ENCODE results near the gene HLA-DQA1.
"Not testable (repeated sequence)": the region's sequence is repeated elsewhere in the genome, so short reads cannot be mapped to it uniquely, and the experiment has no call there.

Gene HLA-DQA1

DNA sequence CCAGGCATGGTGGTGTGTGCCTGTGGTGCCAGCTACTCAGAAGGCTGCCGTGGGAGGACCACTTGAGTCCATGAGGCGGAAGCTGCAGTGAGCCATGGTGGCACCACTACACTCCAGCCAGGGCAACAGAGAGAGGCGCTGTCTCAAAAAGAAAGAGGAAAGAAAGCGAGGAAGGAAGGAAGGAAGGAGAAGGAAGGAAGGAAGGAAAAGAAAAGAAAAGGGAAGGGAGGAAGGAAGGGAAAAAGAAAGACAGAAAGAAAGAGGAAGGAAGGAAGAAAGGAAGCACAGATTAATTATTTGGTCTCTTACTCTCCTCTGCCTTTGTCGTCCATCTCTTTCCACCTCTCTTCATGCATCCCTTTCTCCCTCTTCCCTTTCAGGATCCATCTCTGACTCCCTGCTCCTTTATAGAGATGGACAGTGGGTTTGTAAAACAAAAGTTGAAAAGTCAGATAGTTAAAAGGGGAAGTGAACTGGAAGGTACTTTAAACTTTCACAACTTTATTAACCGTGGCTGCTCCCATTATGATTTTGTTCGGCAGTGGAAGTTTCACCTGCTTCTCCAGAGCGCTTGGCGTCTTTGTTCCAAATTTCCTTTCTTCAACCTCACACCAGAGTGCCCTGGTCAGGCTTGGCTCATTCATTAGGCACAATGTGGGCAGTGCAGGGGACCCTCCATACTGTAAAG is 1.5 kb downstream of the HLA-DQA1 start:
- peaks cover 14% of the 10 kb centered on the region for H3K4me1 ChIP-seq (ENCODE audit: low read depth, poor library complexity, severe bottlenecking)
- no peaks in the 10 kb centered on the region for H3K27me3 ChIP-seq (ENCODE audit: insufficient read depth, low read depth)
- H3K79me2 ChIP-seq (ENCODE audit: insufficient read depth, low read depth): no peaks in the 10 kb centered on the region
- H3K27ac ChIP-seq: no peak overlapping the region
- H3K4me3 ChIP-seq (IDR thresholded peaks at IDR 0.05; ENCODE audit: insufficient read depth, low read depth, low read length): no peak overlapping the region
- H3K4me2 ChIP-seq: no peak overlapping the region
- H3K36me3 ChIP-seq (ENCODE audit: insufficient read depth): no peaks in the 10 kb centered on the region
- H3K9ac ChIP-seq: no peak overlapping the region
- H4K20me1 ChIP-seq (ENCODE audit: insufficient read depth): no peaks in the 10 kb centered on the region
- H2AFZ ChIP-seq (ENCODE audit: low read depth): no peak overlapping the region
- TF ChIP-seq, protein P1, sequence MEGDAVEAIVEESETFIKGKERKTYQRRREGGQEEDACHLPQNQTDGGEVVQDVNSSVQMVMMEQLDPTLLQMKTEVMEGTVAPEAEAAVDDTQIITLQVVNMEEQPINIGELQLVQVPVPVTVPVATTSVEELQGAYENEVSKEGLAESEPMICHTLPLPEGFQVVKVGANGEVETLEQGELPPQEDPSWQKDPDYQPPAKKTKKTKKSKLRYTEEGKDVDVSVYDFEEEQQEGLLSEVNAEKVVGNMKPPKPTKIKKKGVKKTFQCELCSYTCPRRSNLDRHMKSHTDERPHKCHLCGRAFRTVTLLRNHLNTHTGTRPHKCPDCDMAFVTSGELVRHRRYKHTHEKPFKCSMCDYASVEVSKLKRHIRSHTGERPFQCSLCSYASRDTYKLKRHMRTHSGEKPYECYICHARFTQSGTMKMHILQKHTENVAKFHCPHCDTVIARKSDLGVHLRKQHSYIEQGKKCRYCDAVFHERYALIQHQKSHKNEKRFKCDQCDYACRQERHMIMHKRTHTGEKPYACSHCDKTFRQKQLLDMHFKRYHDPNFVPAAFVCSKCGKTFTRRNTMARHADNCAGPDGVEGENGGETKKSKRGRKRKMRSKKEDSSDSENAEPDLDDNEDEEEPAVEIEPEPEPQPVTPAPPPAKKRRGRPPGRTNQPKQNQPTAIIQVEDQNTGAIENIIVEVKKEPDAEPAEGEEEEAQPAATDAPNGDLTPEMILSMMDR (conservative IDR thresholded peaks at IDR 0.05; ENCODE audit: low read depth, low read length): no peak

DNA sequence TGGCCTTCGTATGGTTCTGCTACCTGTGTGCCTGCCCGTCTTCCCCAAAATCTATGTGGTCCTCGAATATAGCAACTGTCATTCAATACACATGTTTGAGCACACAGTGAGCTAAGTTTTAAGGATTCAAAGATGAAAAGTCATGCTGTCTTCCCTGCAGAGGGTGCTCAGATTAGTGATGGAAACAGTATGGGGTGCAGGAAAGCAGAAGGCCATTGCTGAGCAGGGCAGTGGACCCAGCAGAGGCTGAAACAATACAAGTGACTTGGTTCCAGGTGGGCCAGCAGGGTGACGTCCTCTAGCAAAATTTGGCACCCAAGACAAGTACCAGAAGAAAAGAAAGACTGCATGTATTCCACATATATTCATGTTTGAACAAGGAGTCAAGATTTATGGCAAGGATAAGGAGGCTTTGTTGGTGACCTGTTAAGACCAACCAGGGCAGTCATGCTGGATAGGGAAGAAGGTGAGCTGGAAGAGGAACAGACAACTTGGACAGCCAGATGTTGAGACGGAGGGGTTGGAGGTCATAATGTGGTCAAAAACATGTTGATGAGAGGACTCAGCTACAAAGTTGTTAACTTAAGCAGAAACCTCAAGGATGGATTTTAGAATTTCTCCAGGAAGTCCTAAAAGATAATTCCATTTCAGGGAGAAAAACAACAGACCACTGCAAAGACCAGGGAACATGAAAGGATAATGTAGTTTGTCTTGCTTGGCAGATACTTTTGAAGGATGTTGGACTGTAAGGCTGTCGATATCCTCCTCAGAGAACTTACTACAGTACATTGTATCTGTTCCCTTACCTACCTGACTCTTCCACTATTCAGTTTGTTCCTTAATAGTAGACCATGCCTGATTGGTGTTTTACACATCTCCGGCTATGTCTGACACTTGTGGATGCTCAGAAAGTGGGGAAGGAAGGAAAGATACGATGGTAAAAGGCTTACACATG is 2.5 kb downstream of the HLA-DQA1 start:
- Histone ChIP-seq H3K4me3 (IDR thresholded peaks at IDR 0.05; ENCODE audit: insufficient read depth, low read depth, low read length) (no peak overlapping the region), H3K27ac (no peak overlapping the region), H3K79me2 (ENCODE audit: insufficient read depth, low read depth) (no peaks in the 10 kb centered on the region), H2AFZ (ENCODE audit: low read depth) (no peak overlapping the region), H3K27me3 (ENCODE audit: insufficient read depth, low read depth) (no peaks in the 10 kb centered on the region), H3K4me1 (ENCODE audit: low read depth, poor library complexity, severe bottlenecking) (peaks cover 8% of the 10 kb centered on the region), H3K4me2 (no peak overlapping the region), H3K36me3 (ENCODE audit: insufficient read depth) (no peaks in the 10 kb centered on the region), H3K9ac (no peak overlapping the region), H4K20me1 (ENCODE audit: insufficient read depth) (no peaks in the 10 kb centered on the region)
- TF ChIP-seq, protein P1 (conservative IDR thresholded peaks at IDR 0.05; ENCODE audit: low read depth, low read length): no peak

DNA sequence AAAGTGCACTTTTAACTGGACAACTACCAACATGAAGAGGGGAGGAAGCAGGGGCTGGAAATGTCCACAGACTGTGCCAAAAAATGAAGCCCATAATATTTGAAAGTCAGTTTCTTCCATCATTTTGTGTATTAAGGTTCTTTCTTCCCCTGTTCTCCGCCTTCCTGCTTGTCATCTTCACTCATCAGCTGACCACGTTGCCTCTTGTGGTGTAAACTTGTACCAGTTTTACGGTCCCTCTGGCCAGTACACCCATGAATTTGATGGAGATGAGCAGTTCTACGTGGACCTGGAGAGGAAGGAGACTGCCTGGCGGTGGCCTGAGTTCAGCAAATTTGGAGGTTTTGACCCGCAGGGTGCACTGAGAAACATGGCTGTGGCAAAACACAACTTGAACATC is 3.9 kb downstream of the HLA-DQA1 start:
- no peak overlapping the region for H3K4me3 ChIP-seq (IDR thresholded peaks at IDR 0.05; ENCODE audit: insufficient read depth, low read depth, low read length)
- H4K20me1 ChIP-seq (ENCODE audit: insufficient read depth): no peaks in the 10 kb centered on the region
- H3K27ac ChIP-seq: no peak overlapping the region
- H3K9ac ChIP-seq: no peak overlapping the region
- no peak overlapping the region for H3K4me2 ChIP-seq
- H2AFZ ChIP-seq (ENCODE audit: low read depth): no peak overlapping the region
- no peaks in the 10 kb centered on the region for H3K79me2 ChIP-seq (ENCODE audit: insufficient read depth, low read depth)
- TF ChIP-seq, protein P1 (conservative IDR thresholded peaks at IDR 0.05; ENCODE audit: low read depth, low read length): no peak
- no peaks in the 10 kb centered on the region for H3K27me3 ChIP-seq (ENCODE audit: insufficient read depth, low read depth)
- no peaks in the 10 kb centered on the region for H3K36me3 ChIP-seq (ENCODE audit: insufficient read depth)
- H3K4me1 ChIP-seq (ENCODE audit: low read depth, poor library complexity, severe bottlenecking): no peaks in the 10 kb centered on the region

DNA sequence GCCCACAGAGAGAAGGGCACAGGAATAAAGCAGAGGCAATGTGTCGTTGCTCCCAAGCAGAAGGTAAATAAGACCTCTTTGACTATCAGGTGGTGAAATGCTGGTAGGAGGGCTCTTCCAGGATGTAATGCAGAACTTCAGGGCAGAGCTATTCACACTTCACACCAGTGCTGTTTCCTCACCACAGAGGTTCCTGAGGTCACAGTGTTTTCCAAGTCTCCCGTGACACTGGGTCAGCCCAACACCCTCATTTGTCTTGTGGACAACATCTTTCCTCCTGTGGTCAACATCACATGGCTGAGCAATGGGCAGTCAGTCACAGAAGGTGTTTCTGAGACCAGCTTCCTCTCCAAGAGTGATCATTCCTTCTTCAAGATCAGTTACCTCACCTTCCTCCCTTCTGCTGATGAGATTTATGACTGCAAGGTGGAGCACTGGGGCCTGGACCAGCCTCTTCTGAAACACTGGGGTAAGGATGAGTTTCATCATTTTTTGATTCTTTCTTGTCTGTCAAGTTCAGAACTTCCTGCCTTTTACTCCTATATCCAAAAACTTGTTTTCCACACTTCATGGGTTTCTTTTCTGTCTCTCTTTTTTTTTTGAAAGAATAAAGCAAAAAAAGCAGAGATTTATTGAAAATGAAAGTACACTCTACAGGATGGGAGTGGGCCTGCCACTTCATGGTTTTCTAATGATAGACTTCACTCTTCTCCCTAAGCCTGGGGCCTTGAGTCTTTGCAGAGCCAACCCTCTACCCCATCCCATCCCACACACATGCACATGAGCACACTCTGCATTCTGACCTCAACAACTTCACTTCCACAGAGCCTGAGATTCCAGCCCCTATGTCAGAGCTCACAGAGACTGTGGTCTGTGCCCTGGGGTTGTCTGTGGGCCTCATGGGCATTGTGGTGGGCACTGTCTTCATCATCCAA is 4.8 kb downstream of the HLA-DQA1 start:
- not testable (repeated sequence) for H3K4me1 ChIP-seq (ENCODE audit: low read depth, poor library complexity, severe bottlenecking); H3K36me3 ChIP-seq (ENCODE audit: insufficient read depth)

More for the DNA sequence above, 4.8 kb downstream of the HLA-DQA1 start:
- not testable (repeated sequence) for H3K27me3 ChIP-seq (ENCODE audit: insufficient read depth, low read depth); H3K4me3 ChIP-seq (IDR thresholded peaks at IDR 0.05; ENCODE audit: insufficient read depth, low read depth, low read length); H2AFZ ChIP-seq (ENCODE audit: low read depth); H3K79me2 ChIP-seq (ENCODE audit: insufficient read depth, low read depth); H3K4me2 ChIP-seq; H3K27ac ChIP-seq; H4K20me1 ChIP-seq (ENCODE audit: insufficient read depth); H3K9ac ChIP-seq

Data from KMS-11 (cell line).